Measurements from ENCODE around the gene KCNS3. TPM values are rescaled to one million over a fixed set of nuclear protein-coding genes. Genes with fewer than 3 reads are reported as not detected.

Gene KCNS3
- total RNA-seq, 1 experiment from 2014 or later = 28.8 TPM

DNA sequence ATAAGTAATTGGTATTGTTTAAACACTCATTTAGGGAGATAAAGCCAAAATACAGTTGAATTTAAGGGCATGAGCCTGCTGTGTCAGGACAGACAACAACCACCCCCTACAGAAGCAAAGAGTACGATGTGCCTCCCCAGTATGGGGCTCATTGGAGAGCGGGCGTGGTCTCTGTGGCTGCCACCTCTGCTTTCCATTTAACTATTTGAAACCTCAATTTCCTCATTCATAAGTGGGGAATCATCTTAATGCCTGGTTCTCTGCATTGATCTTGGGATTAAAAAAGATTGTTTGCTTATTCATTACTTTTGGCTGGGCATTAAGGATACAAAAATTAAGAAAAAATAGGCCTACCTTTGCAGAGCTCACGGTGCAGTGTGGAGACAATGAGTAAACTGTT lies 21.4 kb downstream of the KCNS3 start:
- BruUV-seq (replicated peaks) = no TSS peak
- no peaks in the 10 kb centered on the region for H3K9me2 ChIP-seq (ENCODE audit: insufficient read depth)
- H3K27ac ChIP-seq = peak overlapping the region; percentile 8
- H3K9me3 ChIP-seq (ENCODE audit: insufficient read depth, low read depth) = 0 out of 2 replicates have a peak, but pooled peaks cover 5% of the 10 kb centered on the region
- ChIA-PET CTCF (no interaction called here), POLR2A (ENCODE audit: unreplicated experiment) (no interaction called here)
- no peaks in the 10 kb centered on the region for H3K79me2 ChIP-seq (ENCODE audit: low read depth)
- H3K4me3 ChIP-seq = no peak overlapping the region
- 0 out of 2 replicates have a peak, but pooled peaks cover 3% of the 10 kb centered on the region for H3F3A ChIP-seq (ENCODE audit: insufficient read depth, low read depth)
- peak; percentile 50 to 76 for DNase-seq
- H4K20me1 ChIP-seq (ENCODE audit: insufficient read depth) = no peaks in the 10 kb centered on the region
- H3K4me2 ChIP-seq = peak overlapping the region; percentile 52
- no peaks in the 10 kb centered on the region for H3K27me3 ChIP-seq (ENCODE audit: insufficient read depth, low read depth)
- no peak overlapping the region for H2AFZ ChIP-seq
- no peaks in the 10 kb centered on the region for H3K36me3 ChIP-seq (ENCODE audit: low read depth)
- TF ChIP-seq, protein P1, sequence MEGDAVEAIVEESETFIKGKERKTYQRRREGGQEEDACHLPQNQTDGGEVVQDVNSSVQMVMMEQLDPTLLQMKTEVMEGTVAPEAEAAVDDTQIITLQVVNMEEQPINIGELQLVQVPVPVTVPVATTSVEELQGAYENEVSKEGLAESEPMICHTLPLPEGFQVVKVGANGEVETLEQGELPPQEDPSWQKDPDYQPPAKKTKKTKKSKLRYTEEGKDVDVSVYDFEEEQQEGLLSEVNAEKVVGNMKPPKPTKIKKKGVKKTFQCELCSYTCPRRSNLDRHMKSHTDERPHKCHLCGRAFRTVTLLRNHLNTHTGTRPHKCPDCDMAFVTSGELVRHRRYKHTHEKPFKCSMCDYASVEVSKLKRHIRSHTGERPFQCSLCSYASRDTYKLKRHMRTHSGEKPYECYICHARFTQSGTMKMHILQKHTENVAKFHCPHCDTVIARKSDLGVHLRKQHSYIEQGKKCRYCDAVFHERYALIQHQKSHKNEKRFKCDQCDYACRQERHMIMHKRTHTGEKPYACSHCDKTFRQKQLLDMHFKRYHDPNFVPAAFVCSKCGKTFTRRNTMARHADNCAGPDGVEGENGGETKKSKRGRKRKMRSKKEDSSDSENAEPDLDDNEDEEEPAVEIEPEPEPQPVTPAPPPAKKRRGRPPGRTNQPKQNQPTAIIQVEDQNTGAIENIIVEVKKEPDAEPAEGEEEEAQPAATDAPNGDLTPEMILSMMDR (conservative IDR thresholded peaks at IDR 0.05) = no peak
- TF ChIP-seq EZH2 (IDR thresholded peaks at IDR 0.05; ENCODE audit: low read depth) = no peak
- intact Hi-C loops (cut with micrococcal nuclease; ENCODE audit: unreplicated experiment) = no loop called here
- peaks cover 12% of the 10 kb centered on the region for H3K4me1 ChIP-seq (replicated peaks; ENCODE audit: insufficient read depth)

DNA sequence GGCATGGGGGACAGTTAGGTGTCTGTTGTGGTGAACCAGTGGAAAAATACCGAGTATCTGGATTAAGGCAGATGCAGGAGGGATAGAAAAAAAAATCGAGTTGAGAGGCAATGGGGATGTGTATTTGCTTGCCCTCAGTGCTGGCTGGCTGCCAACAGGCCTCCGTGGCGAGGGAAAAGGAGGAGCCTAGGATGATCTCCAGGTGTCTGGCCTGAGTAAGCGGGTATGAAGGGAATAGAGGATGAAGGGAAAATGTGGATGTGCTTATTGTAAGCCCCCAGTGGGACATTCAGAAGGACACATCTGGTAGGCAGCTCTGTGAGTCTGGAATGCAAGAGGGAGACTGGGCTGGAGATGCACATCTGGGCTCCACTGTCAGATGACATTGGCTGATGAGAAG lies 22.8 kb downstream of the KCNS3 start:
- no peak overlapping the region for H3K27ac ChIP-seq
- 0 out of 2 replicates have a peak, but pooled peaks cover 3% of the 10 kb centered on the region for H3F3A ChIP-seq (ENCODE audit: insufficient read depth, low read depth)
- no peaks in the 10 kb centered on the region for H4K20me1 ChIP-seq (ENCODE audit: insufficient read depth)
- ChIA-PET POLR2A (ENCODE audit: unreplicated experiment) (no interaction called here), CTCF (no interaction called here)
- 0 out of 2 replicates have a peak, but pooled peaks cover 5% of the 10 kb centered on the region for H3K9me3 ChIP-seq (ENCODE audit: insufficient read depth, low read depth)
- no peaks in the 10 kb centered on the region for H3K36me3 ChIP-seq (ENCODE audit: low read depth)
- no peak overlapping the region for H3K4me3 ChIP-seq
- intact Hi-C loops (cut with micrococcal nuclease; ENCODE audit: unreplicated experiment) = no loop called here
- TF ChIP-seq, protein P1 (conservative IDR thresholded peaks at IDR 0.05) = no peak
- no peak for TF ChIP-seq EZH2 (IDR thresholded peaks at IDR 0.05; ENCODE audit: low read depth)
- no peaks in the 10 kb centered on the region for H3K79me2 ChIP-seq (ENCODE audit: low read depth)
- H3K27me3 ChIP-seq (ENCODE audit: insufficient read depth, low read depth) = no peaks in the 10 kb centered on the region
- no peak overlapping the region for H3K4me2 ChIP-seq
- H2AFZ ChIP-seq = no peak overlapping the region
- H3K9me2 ChIP-seq (ENCODE audit: insufficient read depth) = no peaks in the 10 kb centered on the region; the same call in 1 of the 2 replicates
- no TSS peak for BruUV-seq (replicated peaks)
- peak in 1 of 2 experiments; percentile 51 for DNase-seq
- H3K4me1 ChIP-seq (replicated peaks; ENCODE audit: insufficient read depth) = peaks cover 12% of the 10 kb centered on the region

DNA sequence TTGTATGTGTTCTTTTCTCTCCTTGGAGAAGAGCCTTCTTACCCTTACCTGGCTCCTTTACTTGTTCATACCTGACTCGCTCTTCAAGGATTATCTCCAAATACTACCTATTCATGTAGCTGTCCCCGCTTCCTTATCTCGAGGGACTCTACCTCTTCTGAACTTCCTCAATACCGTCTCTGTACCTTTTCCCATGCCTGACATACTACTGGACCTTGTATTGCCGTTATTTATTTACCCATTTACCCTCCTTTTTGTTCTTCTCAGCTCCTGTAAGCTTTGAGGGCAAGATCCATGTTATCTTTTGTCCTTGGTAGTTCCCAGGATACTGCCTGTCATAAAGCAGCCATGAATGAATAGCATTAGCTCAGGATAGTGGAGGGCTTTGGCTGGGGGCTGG lies 32.5 kb downstream of the KCNS3 start:
- CTCF ChIA-PET = no interaction called here
- POLR2A ChIA-PET (ENCODE audit: unreplicated experiment) = no interaction called here

More for the DNA sequence above, 32.5 kb downstream of the KCNS3 start:
- no TSS peak for BruUV-seq (replicated peaks)
- H3F3A ChIP-seq (ENCODE audit: insufficient read depth, low read depth) = no peaks in the 10 kb centered on the region
- H3K4me3 ChIP-seq = no peak overlapping the region
- no peak for TF ChIP-seq EZH2 (IDR thresholded peaks at IDR 0.05; ENCODE audit: low read depth)
- TF ChIP-seq, protein P1 (conservative IDR thresholded peaks at IDR 0.05) = no peak
- intact Hi-C loops (cut with micrococcal nuclease; ENCODE audit: unreplicated experiment) = no loop called here
- no peaks in the 10 kb centered on the region for H3K27me3 ChIP-seq (ENCODE audit: insufficient read depth, low read depth)
- H3K36me3 ChIP-seq (ENCODE audit: low read depth) = no peaks in the 10 kb centered on the region
- H3K79me2 ChIP-seq (ENCODE audit: low read depth) = no peaks in the 10 kb centered on the region
- H2AFZ ChIP-seq = no peak overlapping the region
- H3K9me3 ChIP-seq (ENCODE audit: insufficient read depth, low read depth) = no peaks in the 10 kb centered on the region
- no peak for DNase-seq
- H3K27ac ChIP-seq = no peak overlapping the region
- H3K9me2 ChIP-seq (ENCODE audit: insufficient read depth) = no peaks in the 10 kb centered on the region; the same call in 1 of the 2 replicates
- H3K4me1 ChIP-seq (replicated peaks; ENCODE audit: insufficient read depth) = peaks cover 5% of the 10 kb centered on the region; the same call in 1 of the 2 replicates
- no peak overlapping the region for H3K4me2 ChIP-seq
- no peaks in the 10 kb centered on the region for H4K20me1 ChIP-seq (ENCODE audit: insufficient read depth)

Data from PC-9 (cell line).